ENCODE measurements around the gene TXLNG. TPM values are rescaled to one million over a fixed set of nuclear protein-coding genes. Genes with fewer than 3 reads are reported as not detected.

The TXLNG gene
- total RNA-seq: 6.3 and 6.7 TPM in 2 replicates

DNA sequence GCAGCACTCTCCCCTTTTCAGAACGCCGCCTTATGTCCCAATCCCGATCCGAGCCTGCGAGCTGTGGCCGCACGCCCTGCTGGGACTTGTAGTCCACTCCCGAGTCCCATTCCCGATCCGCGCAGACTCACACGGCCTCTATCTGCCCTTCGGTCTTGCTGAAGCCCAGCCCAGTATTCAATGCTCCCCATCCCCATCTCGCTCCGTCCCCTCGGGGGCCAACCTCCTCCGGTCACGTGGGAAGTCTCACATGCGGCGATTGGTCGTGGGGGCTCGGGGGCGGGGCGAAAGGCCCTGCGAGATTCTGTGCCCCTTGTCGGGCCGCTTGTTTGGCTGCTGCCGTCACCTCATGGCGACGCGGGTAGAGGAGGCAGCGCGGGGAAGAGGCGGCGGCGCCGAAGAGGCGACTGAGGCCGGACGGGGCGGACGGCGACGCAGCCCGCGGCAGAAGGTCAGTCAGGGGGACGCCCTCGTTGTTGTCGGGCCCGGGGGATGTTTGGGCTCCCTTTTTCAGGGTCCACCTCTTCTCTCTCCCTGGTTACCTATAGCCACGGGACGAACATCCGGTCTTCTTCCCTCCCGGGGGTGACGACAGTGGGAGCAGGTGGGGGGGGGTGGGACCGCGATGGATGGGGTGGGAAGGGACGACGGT lies at the start of gene TXLNG:
TXLNG (plus strand) TSS at position 328 of the 652 bp plus-strand sequence; CDS start at position 350, 22 bp downstream.

DNA sequence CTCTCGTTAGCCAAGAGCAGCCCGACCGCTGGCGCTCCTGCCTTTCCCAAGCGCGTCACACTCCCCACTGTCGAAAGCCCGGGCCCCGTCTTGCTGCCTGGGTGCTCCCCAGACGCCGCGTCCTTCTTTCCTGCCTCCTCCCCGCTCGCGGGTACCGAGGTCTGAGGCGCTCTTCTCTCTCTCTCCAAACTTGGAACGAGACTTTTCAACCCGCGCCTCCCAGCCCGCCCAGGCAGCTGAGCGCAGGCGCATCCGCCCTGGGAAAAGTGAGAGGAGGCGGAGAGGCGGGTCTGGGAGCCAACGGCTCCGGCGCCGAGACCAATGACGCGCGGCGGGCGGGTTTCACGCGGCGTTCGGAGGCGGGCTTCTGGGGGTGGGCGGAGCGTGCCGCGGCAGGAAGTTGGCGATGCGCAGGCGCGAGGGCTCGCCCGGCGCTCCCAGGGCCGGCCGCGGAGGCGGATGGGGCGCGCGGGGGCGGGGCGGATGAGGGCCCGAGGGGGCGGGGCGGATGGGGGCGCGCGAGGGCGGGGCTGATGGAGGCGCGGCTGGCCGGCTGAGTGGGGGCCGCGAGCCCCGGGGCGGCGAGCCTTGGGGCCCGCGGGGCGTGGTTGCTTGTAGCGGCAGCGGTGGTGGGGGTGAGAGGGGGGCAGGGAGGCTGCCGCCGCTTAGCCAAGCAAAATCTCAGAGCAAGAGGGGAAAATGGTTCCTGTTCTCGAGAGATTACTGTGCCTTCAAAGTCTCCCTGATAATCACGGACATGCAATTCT lies 84.0 kb downstream of the TXLNG start, which contains the start of gene RBBP7:
RBBP7 (minus strand) TSS at position 268 of the 767 bp plus-strand sequence. CDS start 309 bp downstream, outside the sequence.

Other genes starting within 250 kb of the TXLNG start
- not detected in 2 replicates for gene S100G, start 136.3 kb upstream of the TXLNG start, total RNA-seq
- 8.7 and 9.6 TPM in 2 replicates for gene CTPS2, start 73.8 kb upstream of the TXLNG start, total RNA-seq
- gene SYAP1, start 66.9 kb upstream of the TXLNG start, total RNA-seq: 29.6 and 33.9 TPM in 2 replicates
- gene RBBP7, start 83.9 kb downstream of the TXLNG start, total RNA-seq: 82.0 and 99.0 TPM in 2 replicates
- 0.66 and 0.72 TPM in 2 replicates for gene REPS2, start 160.2 kb downstream of the TXLNG start, total RNA-seq

Measured in smooth muscle cell of the pulmonary artery (primary cell).